Smooth muscle cell (in vitro differentiated cells): ENCODE measurements around the gene F8. TPM values are rescaled to one million over a fixed set of nuclear protein-coding genes. Genes with fewer than 3 reads are reported as not detected.
"Not testable (repeated sequence)": the region's sequence is repeated elsewhere in the genome, so short reads cannot be mapped to it uniquely, and the experiment has no call there.

Experiments used
- DNase-seq: peaks from one replicate; lab custom pipeline; 2025; ENCODE audit not compliant: unreplicated experiment; lab: John Stamatoyannopoulos, UW
- H2AFZ ChIP-seq: fragments of 200-600 bp; sonication (generic); 2 replicates; pipeline ENCODE4 v1.6.0; 2016; ENCODE audit warnings: antibody characterized with exemption, low read depth, mild to moderate bottlenecking
- H3F3A ChIP-seq: fragments of 200-600 bp; sonication (generic); 2 replicates; pipeline ENCODE4 v1.6.0; 2017; ENCODE audit warnings: antibody characterized with exemption, low read depth
- H3K27ac ChIP-seq: fragments of 200-600 bp; sonication (generic); 2 replicates; pipeline ENCODE4 v1.5.1; 2016; ENCODE audit warnings: low read depth, mild to moderate bottlenecking
- H3K27me3 ChIP-seq: fragments of 200-600 bp; sonication (generic); 2 replicates; pipeline ENCODE4 v1.6.1; 2016; ENCODE audit warnings: low read depth, mild to moderate bottlenecking
- H3K36me3 ChIP-seq: fragments of 200-600 bp; sonication (generic); 2 replicates; pipeline ENCODE4 v1.5.1; 2016; ENCODE audit warnings: low read depth
- H3K4me1 ChIP-seq: fragments of 200-600 bp; sonication (generic); 2 replicates; pipeline ENCODE4 v1.5.1; 2016; ENCODE audit warnings: low read depth
- H3K4me2 ChIP-seq: fragments of 200-600 bp; sonication (generic); 2 replicates; pipeline ENCODE4 v1.6.0; 2016; ENCODE audit warnings: mild to moderate bottlenecking
- H3K4me3 ChIP-seq: fragments of 200-600 bp; sonication (generic); 2 replicates; pipeline ENCODE4 v1.5.1; 2016; ENCODE audit warnings: mild to moderate bottlenecking
- H3K79me2 ChIP-seq: fragments of 200-600 bp; sonication (generic); 2 replicates; pipeline ENCODE4 v1.6.0; 2016; ENCODE audit warnings: low read depth, mild to moderate bottlenecking
- H3K9ac ChIP-seq: fragments of 200-600 bp; sonication (generic); 2 replicates; pipeline ENCODE4 v1.6.0; 2016; ENCODE audit warnings: low read depth
- H3K9me3 ChIP-seq: fragments of 200-600 bp; sonication (generic); replicated peaks from 2 replicates; pipeline ENCODE4 v1.5.1; 2016; ENCODE audit warnings: low read depth
- H4K20me1 ChIP-seq: fragments of 200-600 bp; sonication (generic); 2 replicates; pipeline ENCODE4 v1.6.0; 2016; ENCODE audit warnings: low read depth
- CTCF ChIP-seq: fragments of 200-600 bp; sonication (generic); IDR thresholded peaks from 2 replicates; pipeline ENCODE4 v1.5.1; 2017; ENCODE audit warnings: borderline replicate concordance, mild to moderate bottlenecking, antibody characterized with exemption; ENCODE audit not compliant: insufficient read depth, poor library complexity, severe bottlenecking
- WGBS: methylation state at CpG from one replicate; pipeline ENCODE4 v1.1.7; 2016; ENCODE audit warnings: low lambda C conversion rate; 5-methylcytosine and 5-hydroxymethylcytosine counted together
- polyA plus RNA-seq: library from polyadenylated mRNA; unstranded; fragments of >200 nt; fragmentation: Nextera tagmentation; extraction: Ambion mirVana; gene quantifications from 2 replicates; pipeline ENCODE4 v1.2.1, GENCODE V29; 2016
- total RNA-seq: library from RNA; depleted of rRNA; stranded (reverse); fragments of >200 nt; gene quantifications from 2 replicates; pipeline ENCODE4 v1.2.3, GENCODE V29; 2014

F8 gene
- total and polyA plus RNA-seq, 2 experiments from 2014 or later, result 1.9 to 3.3 TPM

GRCh38 chrX:154828016-154828408 lies 194.5 kb downstream of the F8 start:
- Histone ChIP-seq H3K9me3 (no peaks in the 10 kb centered on the region), H3K36me3 (no peaks in the 10 kb centered on the region), H3F3A (no peaks in the 10 kb centered on the region), H3K4me2 (no peak overlapping the region), H3K4me3 (no peak overlapping the region), H3K27me3 (no peaks in the 10 kb centered on the region), H3K79me2 (no peaks in the 10 kb centered on the region), H4K20me1 (no peaks in the 10 kb centered on the region), H3K9ac (no peak overlapping the region), H3K27ac (no peak overlapping the region), H3K4me1 (no peaks in the 10 kb centered on the region), H2AFZ (no peak overlapping the region)
- TF ChIP-seq CTCF, result no peak
- DNase-seq, result no peak
- 75% methylated on average over 2 of the region's 2 CpGs for WGBS

DNA sequence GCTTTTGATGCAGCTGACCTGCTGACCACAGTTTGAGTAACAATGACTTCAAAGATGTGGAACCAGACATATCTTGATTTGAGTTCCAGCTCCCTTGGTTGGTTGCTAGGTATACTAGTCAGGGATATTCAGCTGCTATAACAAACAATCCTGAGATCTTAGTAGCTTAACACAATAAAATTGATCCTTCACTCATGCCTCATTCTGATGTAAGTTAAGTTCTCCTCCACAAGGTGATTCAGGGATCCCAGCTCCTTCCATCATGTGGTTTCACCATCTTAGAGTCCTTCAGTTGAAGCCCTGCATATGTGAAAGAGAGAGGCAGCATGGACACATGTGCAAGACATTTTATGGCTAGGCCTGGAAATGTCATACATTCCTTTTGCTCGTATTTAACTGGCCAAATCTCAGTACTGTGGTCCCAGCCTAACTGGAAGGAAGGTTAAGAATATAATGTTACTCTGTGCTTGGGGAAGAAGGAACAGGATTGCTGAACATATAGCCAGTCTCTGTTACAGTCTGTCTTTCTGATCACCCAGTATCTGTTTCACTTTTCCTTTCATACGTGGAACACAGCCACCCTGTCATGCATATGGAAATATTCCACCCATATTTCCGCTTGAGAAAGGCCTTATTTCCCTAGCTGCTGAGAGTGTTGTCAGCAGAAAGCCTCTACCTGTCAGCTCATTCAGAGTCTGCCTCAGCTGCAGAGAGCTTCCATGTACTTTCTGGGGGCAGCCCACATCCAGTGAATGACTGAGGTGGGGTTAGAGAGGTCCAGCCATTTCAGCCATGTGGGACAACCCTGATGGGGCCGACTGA lies 195.1 kb downstream of the F8 start:
- no peak for DNase-seq
- no peak overlapping the region for H3K9ac ChIP-seq
- no peak overlapping the region for H3K27ac ChIP-seq
- no peaks in the 10 kb centered on the region for H3F3A ChIP-seq
- no peak overlapping the region for H3K4me3 ChIP-seq
- H3K27me3 ChIP-seq, result no peaks in the 10 kb centered on the region
- no peaks in the 10 kb centered on the region for H3K79me2 ChIP-seq
- H3K4me1 ChIP-seq, result no peaks in the 10 kb centered on the region
- no peak overlapping the region for H2AFZ ChIP-seq
- TF ChIP-seq CTCF, result no peak
- H3K9me3 ChIP-seq, result no peaks in the 10 kb centered on the region
- WGBS, result 57% methylated on average over 4 of the region's 4 CpGs
- no peaks in the 10 kb centered on the region for H3K36me3 ChIP-seq
- H3K4me2 ChIP-seq, result no peak overlapping the region
- no peaks in the 10 kb centered on the region for H4K20me1 ChIP-seq

GRCh38 chrX:154825586-154825985 lies 196.9 kb downstream of the F8 start:
- not testable (repeated sequence) for H3F3A ChIP-seq, H3K27ac ChIP-seq, H3K9me3 ChIP-seq, H3K9ac ChIP-seq, H3K4me2 ChIP-seq, H3K79me2 ChIP-seq, DNase-seq, H3K36me3 ChIP-seq, H3K4me1 ChIP-seq, H2AFZ ChIP-seq, H3K27me3 ChIP-seq, H4K20me1 ChIP-seq, H3K4me3 ChIP-seq
- 91% methylated on average over 3 of the region's 3 CpGs for WGBS

- WGBS, result 81% methylated on average over 1 of the region's 1 CpG
- H3K27me3 ChIP-seq, result no peaks in the 10 kb centered on the region
- no peak overlapping the region for H3K27ac ChIP-seq
- DNase-seq, result no peak
- no peak overlapping the region for H3K4me3 ChIP-seq
- no peak overlapping the region for H3K9ac ChIP-seq
- H3K36me3 ChIP-seq, result no peaks in the 10 kb centered on the region
- no peak overlapping the region for H2AFZ ChIP-seq
- H4K20me1 ChIP-seq, result no peaks in the 10 kb centered on the region
- H3K4me2 ChIP-seq, result no peak overlapping the region
- H3K79me2 ChIP-seq, result no peaks in the 10 kb centered on the region
- H3F3A ChIP-seq, result no peaks in the 10 kb centered on the region
- TF ChIP-seq CTCF, result no peak
- H3K9me3 ChIP-seq, result no peaks in the 10 kb centered on the region
- H3K4me1 ChIP-seq, result no peaks in the 10 kb centered on the region
These were observed 197.9 kb downstream of the F8 start for GRCh38 chrX:154824638-154825037.
